Stimulated activated naive CD8-positive, alpha-beta T cell treated with anti-CD3 and anti-CD28 coated beads, Interleukin-15, amount 100 ng/mL, for 72 hours (primary cell): ENCODE measurements around the gene PDE5A.
"Not testable (repeated sequence)": the region's sequence is repeated elsewhere in the genome, so short reads cannot be mapped to it uniquely, and the experiment has no call there.

ENCODE experiments used
- ATAC-seq: fragments of 150-1000 bp; cut with Tn5 transposase; 2 replicates; pipeline ENCODE4 v1.10.0; 2021; ENCODE audit warnings: mild to moderate bottlenecking, moderate library complexity
- DNase-seq, 2 donors: peaks; one replicate each; pipeline ENCODE4 v3.0.0; 2021 to 2022
- H3K27ac Mint-ChIP-seq, 2 donors: one replicate each; pipeline ENCODE4 v1.8.0; 2022; ENCODE audit warnings: mild to moderate bottlenecking in 2 of 2, mixed read lengths in 2 of 2, moderate library complexity in 2 of 2
- H3K27me3 Mint-ChIP-seq: one replicate; pipeline ENCODE4 v1.8.0; 2022; ENCODE audit warnings: mixed read lengths
- H3K4me1 Mint-ChIP-seq: one replicate; pipeline ENCODE4 v1.8.0; 2022; ENCODE audit warnings: mild to moderate bottlenecking, mixed read lengths
- H3K4me3 Mint-ChIP-seq, 2 donors: one replicate each; pipeline ENCODE4 v1.8.0; 2022; ENCODE audit warnings: mild to moderate bottlenecking in 2 of 2, mixed read lengths in 2 of 2, moderate library complexity in 1 of 2
- H3K9me3 Mint-ChIP-seq, 2 donors: one replicate each; pipeline ENCODE4 v1.8.0; 2022; ENCODE audit warnings: mixed read lengths in 2 of 2

PDE5A gene

DNA sequence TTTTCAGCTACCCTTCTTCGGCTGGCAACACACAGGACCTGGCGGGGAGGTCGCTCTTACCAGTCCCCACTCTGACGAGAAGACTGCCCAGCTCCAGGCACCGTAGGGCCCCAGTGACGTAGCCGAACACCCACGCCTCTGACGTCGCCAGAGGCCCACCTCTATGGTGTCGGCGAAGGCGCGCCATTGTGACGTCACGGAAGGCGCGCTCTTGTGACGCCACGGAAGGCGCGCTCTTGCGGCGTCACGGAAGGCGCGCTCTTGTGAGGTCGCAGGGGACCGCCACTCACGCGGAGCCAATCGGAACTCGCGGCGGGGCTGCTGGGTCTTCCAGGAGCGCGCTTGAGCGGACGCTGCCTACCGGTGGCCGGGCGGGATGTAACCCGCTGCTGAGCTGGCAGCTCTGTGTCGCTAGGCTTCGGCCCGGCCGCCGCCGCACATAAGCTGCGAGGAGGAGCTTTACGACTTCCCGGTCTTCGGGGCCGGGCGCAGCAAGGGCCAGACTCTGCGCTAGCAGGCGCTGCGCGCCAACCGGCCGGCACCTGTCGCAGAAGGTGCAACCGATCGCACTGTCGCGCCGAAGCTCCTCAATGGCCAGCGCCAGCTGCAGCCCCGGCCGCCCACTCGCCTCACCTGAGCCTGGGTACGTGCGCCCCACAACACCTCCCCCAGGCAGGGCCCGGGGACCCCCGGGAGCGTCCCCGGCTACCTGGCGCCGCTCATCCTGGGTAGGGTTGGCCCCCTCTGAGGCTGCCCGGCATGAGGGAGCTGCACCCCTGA lies 173.9 kb downstream of the PDE5A start:
- ATAC-seq (peak; percentile 99), DNase-seq (peak; percentile 97 to 99)
- H3K27me3 Mint-ChIP-seq, H3K4me1 Mint-ChIP-seq, H3K9me3 Mint-ChIP-seq: not testable (repeated sequence)
- peak overlapping the region; percentile 86 to 88 for H3K4me3 Mint-ChIP-seq
- peak overlapping the region; percentile 97 to 99 for H3K27ac Mint-ChIP-seq

DNA sequence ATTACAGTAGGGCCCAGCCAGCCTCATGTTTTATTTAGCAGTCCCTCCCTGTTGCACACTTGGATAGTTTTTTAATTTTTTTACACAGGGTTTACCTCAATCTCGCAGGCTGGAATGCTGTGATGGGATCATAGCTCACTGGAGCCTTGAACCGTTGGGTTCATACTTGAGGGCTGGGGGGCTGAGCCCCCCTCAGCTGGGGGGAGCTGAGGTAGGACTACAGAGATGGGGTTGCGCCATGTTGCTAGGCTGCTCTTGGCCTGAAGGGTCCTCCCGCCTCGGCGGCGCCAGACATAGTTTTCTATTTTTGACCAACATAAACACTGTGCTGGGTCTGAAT lies 174.5 kb downstream of the PDE5A start:
- not testable (repeated sequence) for H3K4me1 Mint-ChIP-seq, H3K27me3 Mint-ChIP-seq, DNase-seq, H3K9me3 Mint-ChIP-seq
- peak overlapping the region; percentile 86 to 88 for H3K4me3 Mint-ChIP-seq
- peak; percentile 43 for ATAC-seq
- peak overlapping the region; percentile 97 to 99 for H3K27ac Mint-ChIP-seq

DNA sequence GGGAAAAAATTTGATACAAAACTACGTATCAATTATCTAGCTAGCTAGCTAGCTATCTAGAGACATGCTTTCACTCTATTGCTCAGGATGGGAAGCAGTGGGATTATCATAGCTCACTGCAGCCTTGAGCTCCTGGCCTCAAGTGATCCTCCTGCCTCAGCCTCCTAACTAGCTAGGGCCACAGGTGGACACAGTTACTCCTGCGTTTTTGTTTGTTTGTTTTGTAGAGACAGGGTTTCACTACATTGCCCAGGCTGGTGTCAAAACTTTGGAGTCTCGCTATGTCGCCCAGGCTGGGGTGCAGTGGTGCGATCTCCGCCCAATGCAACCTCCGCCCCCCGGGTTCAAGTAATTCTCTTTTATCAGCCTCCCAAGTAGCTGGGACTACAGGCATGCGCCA lies 175.3 kb downstream of the PDE5A start:
- not testable (repeated sequence) for ATAC-seq, DNase-seq, H3K27me3 Mint-ChIP-seq, H3K4me1 Mint-ChIP-seq, H3K9me3 Mint-ChIP-seq
- peak overlapping the region in 1 of 2 donors; percentile 42 for H3K27ac Mint-ChIP-seq
- H3K4me3 Mint-ChIP-seq, result peak overlapping the region; percentile 29 to 35

DNA sequence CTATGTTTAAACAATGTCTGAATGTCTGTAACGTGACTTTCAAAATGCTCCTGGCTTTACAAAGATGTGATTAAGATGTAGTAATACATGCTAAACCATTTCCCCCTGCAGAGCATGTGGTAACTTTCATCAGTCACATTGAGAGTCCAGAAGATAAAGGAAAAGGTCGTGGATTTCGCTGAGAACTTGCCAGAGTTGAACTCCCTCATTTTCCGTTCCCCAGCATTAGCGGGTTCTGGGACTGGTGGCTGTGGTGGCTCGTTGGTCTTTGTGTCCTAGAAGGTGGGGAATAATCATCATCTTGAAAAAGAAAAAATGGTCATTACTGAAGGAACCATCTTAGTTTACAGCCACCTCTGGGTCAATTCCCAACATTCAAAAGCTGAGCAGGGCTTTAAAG lies 178.8 kb downstream of the PDE5A start:
- not testable (repeated sequence) for DNase-seq, H3K4me3 Mint-ChIP-seq, H3K4me1 Mint-ChIP-seq, H3K27ac Mint-ChIP-seq, ATAC-seq, H3K9me3 Mint-ChIP-seq, H3K27me3 Mint-ChIP-seq
